ENCODE measurements around the gene SHISA2. TPM values are rescaled to one million over a fixed set of nuclear protein-coding genes. Genes with fewer than 3 reads are reported as not detected.
"Not testable (repeated sequence)": the region's sequence is repeated elsewhere in the genome, so short reads cannot be mapped to it uniquely, and the experiment has no call there.

Gene SHISA2
- total RNA-seq, 1 experiment from 2014 or later = not detected

- intact Hi-C loops (cut with micrococcal nuclease; ENCODE audit: unreplicated experiment) = loop anchor here (5.0 kb wide), 1 partner anchor 499 kb away; no protein-coding TSS in a partner anchor
Measured at GRCh38 chr13:26071691-26072090, 19.9 kb upstream of the SHISA2 start.

GRCh38 chr13:26069642-26070041 lies 17.8 kb upstream of the SHISA2 start:
- H3K36me3 ChIP-seq (ENCODE audit: low read depth); H3K4me3 ChIP-seq; H3K9me2 ChIP-seq (ENCODE audit: insufficient read depth); H2AFZ ChIP-seq; H3K79me2 ChIP-seq (ENCODE audit: low read depth); H3K4me1 ChIP-seq (replicated peaks; ENCODE audit: insufficient read depth); H4K20me1 ChIP-seq (ENCODE audit: insufficient read depth); POLR2A ChIA-PET (ENCODE audit: unreplicated experiment); H3F3A ChIP-seq (ENCODE audit: insufficient read depth, low read depth); CTCF ChIA-PET; H3K27ac ChIP-seq; H3K9me3 ChIP-seq (ENCODE audit: insufficient read depth, low read depth); DNase-seq; BruUV-seq (replicated peaks); H3K4me2 ChIP-seq: not testable (repeated sequence)
- intact Hi-C loops (cut with micrococcal nuclease; ENCODE audit: unreplicated experiment) = loop anchor here (5.0 kb wide), 1 partner anchor 497 kb away; no protein-coding TSS in a partner anchor
- peaks cover 47% of the 10 kb centered on the region for H3K27me3 ChIP-seq (ENCODE audit: insufficient read depth, low read depth)

More at GRCh38 chr13:26071691-26072090, 19.9 kb upstream of the SHISA2 start:
- H3K27me3 ChIP-seq (ENCODE audit: insufficient read depth, low read depth) = peaks cover 45% of the 10 kb centered on the region
- ChIA-PET CTCF (no interaction called here), POLR2A (ENCODE audit: unreplicated experiment) (no interaction called here)
- no peaks in the 10 kb centered on the region for H3K9me2 ChIP-seq (ENCODE audit: insufficient read depth)
- no TSS peak for BruUV-seq (replicated peaks)
- H3K9me3 ChIP-seq (ENCODE audit: insufficient read depth, low read depth) = no peaks in the 10 kb centered on the region
- no peaks in the 10 kb centered on the region for H3K4me1 ChIP-seq (replicated peaks; ENCODE audit: insufficient read depth)
- H3K27ac ChIP-seq = no peak overlapping the region
- H3K36me3 ChIP-seq (ENCODE audit: low read depth) = no peaks in the 10 kb centered on the region
- no peaks in the 10 kb centered on the region for H3K79me2 ChIP-seq (ENCODE audit: low read depth)
- H3F3A ChIP-seq (ENCODE audit: insufficient read depth, low read depth) = no peaks in the 10 kb centered on the region
- no peaks in the 10 kb centered on the region for H4K20me1 ChIP-seq (ENCODE audit: insufficient read depth)
- TF ChIP-seq CTCF (conservative IDR thresholded peaks at IDR 0.05) (no peak), EZH2 (IDR thresholded peaks at IDR 0.05; ENCODE audit: low read depth) (no peak)
- no peak overlapping the region for H3K4me2 ChIP-seq
- H3K4me3 ChIP-seq = no peak overlapping the region
- no peak overlapping the region for H2AFZ ChIP-seq
- DNase-seq = no peak

DNA sequence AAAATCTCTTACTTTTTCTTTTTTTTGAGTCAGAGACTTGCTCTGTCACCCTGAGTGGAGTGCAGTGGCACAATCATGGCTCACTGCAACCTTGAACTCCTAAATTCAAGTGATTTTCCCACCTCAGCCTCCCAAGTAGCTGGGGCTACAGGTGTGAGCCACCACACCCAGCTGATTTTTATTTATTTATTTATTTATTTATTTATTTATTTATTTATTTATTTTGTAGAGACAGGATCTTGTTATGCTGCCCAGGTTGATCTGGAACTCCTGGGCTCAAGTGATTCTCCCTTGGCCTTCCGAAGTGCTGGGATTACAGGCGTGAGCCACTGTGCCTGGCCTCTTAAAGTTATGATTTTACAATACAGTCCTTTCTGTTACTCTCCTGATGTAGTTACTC lies 16.6 kb upstream of the SHISA2 start:
- H3K27me3 ChIP-seq (ENCODE audit: insufficient read depth, low read depth) = peaks cover 43% of the 10 kb centered on the region
- intact Hi-C loops (cut with micrococcal nuclease; ENCODE audit: unreplicated experiment); POLR2A ChIA-PET (ENCODE audit: unreplicated experiment): not testable (repeated sequence)

GRCh38 chr13:26067601-26068000 lies 15.8 kb upstream of the SHISA2 start:
- Histone ChIP-seq H3K27ac (no peak overlapping the region), H3K4me3 (no peak overlapping the region), H3K27me3 (ENCODE audit: insufficient read depth, low read depth) (peaks cover 43% of the 10 kb centered on the region), H3K4me2 (no peak overlapping the region), H3K4me1 (replicated peaks; ENCODE audit: insufficient read depth) (no peaks in the 10 kb centered on the region), H3K79me2 (ENCODE audit: low read depth) (no peaks in the 10 kb centered on the region), H2AFZ (no peak overlapping the region), H3K9me2 (ENCODE audit: insufficient read depth) (no peaks in the 10 kb centered on the region), H3K9me3 (ENCODE audit: insufficient read depth, low read depth) (no peaks in the 10 kb centered on the region), H4K20me1 (ENCODE audit: insufficient read depth) (no peaks in the 10 kb centered on the region), H3F3A (ENCODE audit: insufficient read depth, low read depth) (no peaks in the 10 kb centered on the region), H3K36me3 (ENCODE audit: low read depth) (no peaks in the 10 kb centered on the region)
- ChIA-PET POLR2A (ENCODE audit: unreplicated experiment) (no interaction called here), CTCF (no interaction called here)
- peak in 1 of 2 experiments; percentile 57 for DNase-seq
- no TSS peak for BruUV-seq (replicated peaks)
- intact Hi-C loops (cut with micrococcal nuclease; ENCODE audit: unreplicated experiment) = no loop called here
- TF ChIP-seq EZH2 (IDR thresholded peaks at IDR 0.05; ENCODE audit: low read depth) (no peak), CTCF (conservative IDR thresholded peaks at IDR 0.05) (no peak)

More for the DNA sequence above, 16.6 kb upstream of the SHISA2 start:
- H3F3A ChIP-seq (ENCODE audit: insufficient read depth, low read depth); CTCF ChIA-PET; H3K79me2 ChIP-seq (ENCODE audit: low read depth); H3K4me2 ChIP-seq; H3K4me1 ChIP-seq (replicated peaks; ENCODE audit: insufficient read depth); H3K27ac ChIP-seq; DNase-seq; H2AFZ ChIP-seq; H4K20me1 ChIP-seq (ENCODE audit: insufficient read depth); H3K9me3 ChIP-seq (ENCODE audit: insufficient read depth, low read depth); H3K9me2 ChIP-seq (ENCODE audit: insufficient read depth); H3K4me3 ChIP-seq; H3K36me3 ChIP-seq (ENCODE audit: low read depth); BruUV-seq (replicated peaks): not testable (repeated sequence)

- H3K4me1 ChIP-seq (replicated peaks; ENCODE audit: insufficient read depth); H2AFZ ChIP-seq; CTCF ChIA-PET; intact Hi-C loops (cut with micrococcal nuclease; ENCODE audit: unreplicated experiment); H3K79me2 ChIP-seq (ENCODE audit: low read depth); POLR2A ChIA-PET (ENCODE audit: unreplicated experiment); H3K9me2 ChIP-seq (ENCODE audit: insufficient read depth); H3K27ac ChIP-seq; H3K36me3 ChIP-seq (ENCODE audit: low read depth); H3F3A ChIP-seq (ENCODE audit: insufficient read depth, low read depth); H3K4me2 ChIP-seq; H4K20me1 ChIP-seq (ENCODE audit: insufficient read depth); H3K4me3 ChIP-seq; H3K9me3 ChIP-seq (ENCODE audit: insufficient read depth, low read depth); DNase-seq; BruUV-seq (replicated peaks): not testable (repeated sequence)
- peaks cover 42% of the 10 kb centered on the region for H3K27me3 ChIP-seq (ENCODE audit: insufficient read depth, low read depth)
Measured at GRCh38 chr13:26066492-26066891, 14.7 kb upstream of the SHISA2 start.

Data from PC-9 (cell line).